ENCODE measurements around the gene GRIK1.

The GRIK1 gene

GRCh38 chr21:29526545-29526944 is 413.3 kb downstream of the GRIK1 start:
- no peak for TF ChIP-seq CTCF (conservative IDR thresholded peaks at IDR 0.05; ENCODE audit: low read depth)
- no peak for DNase-seq (ENCODE audit: low spot score)
- H3K27ac ChIP-seq: no peak overlapping the region
- CTCF ChIA-PET: no interaction called here
- POLR2A ChIA-PET (ENCODE audit: low non-redundant PET): no interaction called here

GRCh38 chr21:29524055-29524454 is 415.7 kb downstream of the GRIK1 start:
- DNase-seq (ENCODE audit: low spot score): no peak
- CTCF ChIA-PET: no interaction called here
- POLR2A ChIA-PET (ENCODE audit: low non-redundant PET): no interaction called here
- no peak for TF ChIP-seq CTCF (conservative IDR thresholded peaks at IDR 0.05; ENCODE audit: low read depth)
- H3K27ac ChIP-seq: no peak overlapping the region

- POLR2A ChIA-PET (ENCODE audit: low non-redundant PET): no interaction called here
- DNase-seq (ENCODE audit: low spot score): no peak
- no peak overlapping the region for H3K27ac ChIP-seq
- no peak for TF ChIP-seq CTCF (conservative IDR thresholded peaks at IDR 0.05; ENCODE audit: low read depth)
- CTCF ChIA-PET: no interaction called here
Measured at GRCh38 chr21:29523646-29524045, 416.1 kb downstream of the GRIK1 start.

- TF ChIP-seq CTCF (conservative IDR thresholded peaks at IDR 0.05; ENCODE audit: low read depth): no peak
- ChIA-PET POLR2A (ENCODE audit: low non-redundant PET) (no interaction called here), CTCF (interaction anchor here (0.7 kb wide), 1 partner anchor 583 kb away, joined by 3 read pairs; no protein-coding TSS in a partner anchor)
- no peak for DNase-seq (ENCODE audit: low spot score)
- H3K27ac ChIP-seq: no peak overlapping the region
Measured at GRCh38 chr21:29521872-29522271, 417.9 kb downstream of the GRIK1 start.

DNA sequence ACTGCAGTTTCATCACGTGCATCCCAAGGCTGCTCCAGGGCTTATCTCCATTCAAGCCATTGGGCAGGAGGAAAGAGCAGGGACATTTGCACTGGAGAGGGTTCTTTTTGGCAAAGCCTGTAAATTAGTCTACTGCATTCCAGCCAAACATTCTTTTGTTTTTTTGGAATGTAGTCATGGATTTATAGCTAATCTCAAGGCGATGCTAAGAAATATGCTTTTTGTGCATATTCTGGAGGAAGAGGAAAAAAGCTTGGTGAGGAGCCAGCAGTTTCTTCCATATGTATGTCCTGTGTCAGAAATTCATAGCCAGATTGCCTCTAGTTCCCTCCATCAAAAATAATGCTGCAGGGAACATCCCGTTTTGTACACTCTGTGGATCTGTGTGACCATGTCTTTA is 419.6 kb downstream of the GRIK1 start:
- ChIA-PET CTCF (no interaction called here), POLR2A (ENCODE audit: low non-redundant PET) (no interaction called here)
- no peak overlapping the region for H3K27ac ChIP-seq
- TF ChIP-seq CTCF (conservative IDR thresholded peaks at IDR 0.05; ENCODE audit: low read depth): no peak
- no peak for DNase-seq (ENCODE audit: low spot score)

DNA sequence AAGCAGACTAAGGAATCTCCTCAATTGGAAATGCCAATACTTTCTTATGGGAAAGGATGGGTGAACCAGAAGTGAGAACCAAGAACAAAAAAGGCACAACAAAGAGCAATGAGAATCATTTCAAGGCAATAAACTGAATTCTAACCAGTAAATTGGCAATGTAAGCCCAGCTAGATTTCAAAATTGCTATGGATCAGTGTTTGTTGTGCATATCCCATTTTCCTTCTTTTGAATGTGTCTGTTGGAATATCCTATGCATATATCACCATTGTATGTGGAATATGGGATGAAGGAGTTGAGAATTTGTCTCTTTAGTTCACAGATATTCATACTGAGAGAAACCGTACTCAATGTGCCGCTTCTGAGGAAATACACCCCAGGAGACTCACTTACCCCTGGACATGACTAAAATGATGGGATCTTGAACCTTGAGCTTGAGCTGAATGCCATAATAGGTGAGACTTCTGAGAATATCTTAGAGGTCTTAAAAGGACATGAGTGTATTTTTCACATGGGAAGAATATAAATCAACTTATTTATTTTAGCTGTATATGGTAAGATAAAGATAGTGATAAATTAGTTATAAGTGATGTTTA is 425.0 kb downstream of the GRIK1 start:
- ChIA-PET CTCF (no interaction called here), POLR2A (ENCODE audit: low non-redundant PET) (no interaction called here)
- no peak overlapping the region for H3K27ac ChIP-seq
- TF ChIP-seq CTCF (conservative IDR thresholded peaks at IDR 0.05; ENCODE audit: low read depth): no peak
- DNase-seq (ENCODE audit: low spot score): no peak

DNA sequence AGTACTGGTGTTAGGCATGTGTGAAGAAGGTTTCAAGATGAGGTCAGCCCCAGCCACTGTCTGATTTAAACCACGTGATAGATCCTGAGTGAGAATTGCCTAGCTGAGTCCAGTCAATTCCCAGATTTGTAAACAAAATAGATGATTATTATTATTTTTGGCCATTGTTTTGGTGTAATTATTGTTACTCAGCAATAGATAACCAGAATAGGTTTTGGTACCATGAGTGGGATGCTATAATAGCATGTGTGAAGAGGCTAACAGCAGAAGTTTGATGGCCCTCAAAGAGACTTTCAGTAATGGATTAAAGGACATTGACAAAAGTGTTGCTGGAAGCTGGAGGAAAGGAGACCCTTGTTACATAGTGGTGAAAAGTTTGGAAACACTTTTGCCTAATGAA is 426.3 kb downstream of the GRIK1 start:
- ChIA-PET CTCF (no interaction called here), POLR2A (ENCODE audit: low non-redundant PET) (no interaction called here)
- no peak for DNase-seq (ENCODE audit: low spot score)
- no peak for TF ChIP-seq CTCF (conservative IDR thresholded peaks at IDR 0.05; ENCODE audit: low read depth)
- H3K27ac ChIP-seq: no peak overlapping the region

Data from RWPE1 (cell line).